Measurements from ENCODE around the gene C10orf90.

C10orf90 gene

GRCh38 chr10:126704649-126705048 is 34.2 kb upstream of the C10orf90 start:
- no peak overlapping the region for H3K27ac ChIP-seq
- DNase-seq (ENCODE audit: low spot score) = no peak
- no peak for TF ChIP-seq CTCF (IDR thresholded peaks at IDR 0.05)
- H3K4me3 ChIP-seq = no peak overlapping the region

DNA sequence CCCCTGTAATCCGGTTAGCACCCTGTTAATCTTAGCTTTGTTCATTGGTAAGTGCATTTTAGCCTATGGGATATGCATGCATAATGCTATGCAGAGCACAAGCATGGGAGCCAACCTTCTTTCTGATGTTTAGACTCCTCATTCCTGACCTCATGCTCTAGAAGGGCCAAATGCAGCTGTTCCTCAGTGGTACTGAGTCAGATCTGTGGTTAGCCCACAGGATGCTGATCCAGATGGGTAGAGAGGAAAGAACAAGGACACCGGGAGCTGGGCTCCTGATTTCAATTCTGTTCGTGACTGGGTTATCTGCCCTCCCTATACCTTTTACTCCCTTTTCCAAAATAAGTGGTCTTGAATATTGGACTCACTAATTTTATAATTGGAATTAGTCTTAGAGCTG is 31.7 kb upstream of the C10orf90 start:
- no peak for TF ChIP-seq CTCF (IDR thresholded peaks at IDR 0.05)
- Histone ChIP-seq H3K27ac (no peak overlapping the region), H3K4me3 (no peak overlapping the region)
- no peak for DNase-seq (ENCODE audit: low spot score)

GRCh38 chr10:126701526-126701925 is 31.0 kb upstream of the C10orf90 start:
- no peak for DNase-seq (ENCODE audit: low spot score)
- no peak for TF ChIP-seq CTCF (IDR thresholded peaks at IDR 0.05)
- Histone ChIP-seq H3K4me3 (no peak overlapping the region), H3K27ac (no peak overlapping the region)

DNA sequence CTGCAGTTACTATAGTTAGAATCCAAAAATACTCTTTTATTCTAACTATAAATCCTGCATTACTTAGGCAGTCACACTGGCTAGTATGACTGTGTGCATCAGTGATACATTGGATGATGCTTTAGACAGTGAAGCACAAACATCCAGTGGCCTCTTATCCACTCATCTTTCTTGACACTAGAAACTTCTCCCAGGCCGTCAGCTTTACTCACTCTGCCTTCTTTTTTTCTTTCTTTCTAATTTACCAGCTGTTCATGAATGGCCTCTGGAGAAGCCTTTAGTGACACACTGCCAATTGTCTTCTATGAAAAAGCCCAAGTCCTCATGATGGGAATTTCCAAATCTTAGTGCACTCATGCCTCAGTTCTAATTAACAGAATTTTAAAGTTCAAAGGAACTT is 26.2 kb upstream of the C10orf90 start:
- no peak overlapping the region for H3K27ac ChIP-seq
- no peak for TF ChIP-seq CTCF (IDR thresholded peaks at IDR 0.05)
- no peak overlapping the region for H3K4me3 ChIP-seq
- DNase-seq (ENCODE audit: low spot score) = no peak

- DNase-seq (ENCODE audit: low spot score) = no peak
- no peak for TF ChIP-seq CTCF (IDR thresholded peaks at IDR 0.05)
- Histone ChIP-seq H3K27ac (no peak overlapping the region), H3K4me3 (no peak overlapping the region)
These were observed 21.0 kb upstream of the C10orf90 start for GRCh38 chr10:126691456-126691855.

DNA sequence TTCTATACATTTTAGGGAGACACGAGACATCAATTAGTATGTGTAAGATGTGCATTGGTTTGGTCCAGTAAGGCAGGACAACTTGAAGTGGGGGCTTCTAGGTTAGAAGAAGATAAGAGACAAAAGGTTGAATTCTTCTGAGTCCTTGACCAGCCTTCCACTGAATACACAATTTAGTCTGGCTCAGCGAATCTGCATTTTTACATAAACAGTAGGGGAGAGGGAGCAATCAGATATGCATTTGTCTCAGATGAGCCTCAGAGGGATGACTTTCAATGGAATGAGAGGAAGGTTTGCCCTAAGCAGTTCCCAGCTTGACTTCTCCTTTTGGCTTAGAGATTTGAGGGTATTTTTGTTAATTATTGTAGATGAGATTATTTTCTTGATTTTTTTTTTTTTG is 20.0 kb upstream of the C10orf90 start:
- Histone ChIP-seq H3K27ac (no peak overlapping the region), H3K4me3 (no peak overlapping the region)
- TF ChIP-seq CTCF (IDR thresholded peaks at IDR 0.05) = no peak
- DNase-seq (ENCODE audit: low spot score) = no peak

- no peak for DNase-seq (ENCODE audit: low spot score)
These were observed 19.0 kb upstream of the C10orf90 start for GRCh38 chr10:126689461-126689994.

More at GRCh38 chr10:126689461-126689994, 19.0 kb upstream of the C10orf90 start:
- Histone ChIP-seq H3K4me3 (no peak overlapping the region), H3K27ac (no peak overlapping the region)
- TF ChIP-seq CTCF (IDR thresholded peaks at IDR 0.05) = no peak
